ENCODE measurements around the gene CTNNA3. TPM values are rescaled to one million over a fixed set of nuclear protein-coding genes. Genes with fewer than 3 reads are reported as not detected.

The CTNNA3 gene
- total RNA-seq, 4 donors from 2014 or later: 0.47 to 3.3 (median 0.80) TPM; not detected in 1

DNA sequence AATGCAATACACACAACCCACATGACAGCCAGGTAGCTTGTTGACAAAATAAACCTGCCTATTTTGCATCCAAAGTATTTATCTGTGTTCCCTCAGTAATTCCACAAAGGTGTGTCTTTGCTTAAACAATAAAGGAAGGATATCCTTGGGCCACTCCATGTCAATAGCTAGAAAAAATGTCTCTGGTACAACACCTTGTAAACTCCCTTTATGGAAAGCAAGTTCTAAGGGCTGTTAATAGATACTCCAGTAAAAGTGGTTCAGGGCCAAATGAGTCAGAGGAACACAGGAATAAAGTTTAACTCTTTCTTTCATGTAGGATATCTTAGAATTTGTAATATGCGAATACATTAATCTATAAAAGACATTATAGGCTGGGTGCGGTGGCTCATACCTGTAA lies 867.0 kb downstream of the CTNNA3 start:
- Histone ChIP-seq H3K9me3 (no peaks in the 10 kb centered on the region), H3K27me3 (no peaks in the 10 kb centered on the region), H3K4me3 (no peak overlapping the region), H3K27ac (no peak overlapping the region), H3K4me1 (no peaks in the 10 kb centered on the region), H3K36me3 (no peaks in the 10 kb centered on the region)
- no peak for DNase-seq
- TF ChIP-seq POLR2A (IDR thresholded peaks at IDR 0.05): no peak

GRCh38 chr10:66827353-66827752 lies 868.6 kb downstream of the CTNNA3 start:
- no peaks in the 10 kb centered on the region for H3K4me1 ChIP-seq
- DNase-seq: no peak
- no peaks in the 10 kb centered on the region for H3K27me3 ChIP-seq
- no peak overlapping the region for H3K27ac ChIP-seq
- H3K4me3 ChIP-seq: no peak overlapping the region
- TF ChIP-seq, protein P1, sequence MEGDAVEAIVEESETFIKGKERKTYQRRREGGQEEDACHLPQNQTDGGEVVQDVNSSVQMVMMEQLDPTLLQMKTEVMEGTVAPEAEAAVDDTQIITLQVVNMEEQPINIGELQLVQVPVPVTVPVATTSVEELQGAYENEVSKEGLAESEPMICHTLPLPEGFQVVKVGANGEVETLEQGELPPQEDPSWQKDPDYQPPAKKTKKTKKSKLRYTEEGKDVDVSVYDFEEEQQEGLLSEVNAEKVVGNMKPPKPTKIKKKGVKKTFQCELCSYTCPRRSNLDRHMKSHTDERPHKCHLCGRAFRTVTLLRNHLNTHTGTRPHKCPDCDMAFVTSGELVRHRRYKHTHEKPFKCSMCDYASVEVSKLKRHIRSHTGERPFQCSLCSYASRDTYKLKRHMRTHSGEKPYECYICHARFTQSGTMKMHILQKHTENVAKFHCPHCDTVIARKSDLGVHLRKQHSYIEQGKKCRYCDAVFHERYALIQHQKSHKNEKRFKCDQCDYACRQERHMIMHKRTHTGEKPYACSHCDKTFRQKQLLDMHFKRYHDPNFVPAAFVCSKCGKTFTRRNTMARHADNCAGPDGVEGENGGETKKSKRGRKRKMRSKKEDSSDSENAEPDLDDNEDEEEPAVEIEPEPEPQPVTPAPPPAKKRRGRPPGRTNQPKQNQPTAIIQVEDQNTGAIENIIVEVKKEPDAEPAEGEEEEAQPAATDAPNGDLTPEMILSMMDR (IDR thresholded peaks at IDR 0.05): no peak
- no peak for TF ChIP-seq POLR2A (IDR thresholded peaks at IDR 0.05)
- no peaks in the 10 kb centered on the region for H3K36me3 ChIP-seq
- H3K9me3 ChIP-seq: no peaks in the 10 kb centered on the region

- Histone ChIP-seq H3K4me1 (no peaks in the 10 kb centered on the region), H3K4me3 (no peak overlapping the region), H3K9me3 (no peaks in the 10 kb centered on the region), H3K27ac (no peak overlapping the region), H3K27me3 (no peaks in the 10 kb centered on the region), H3K36me3 (no peaks in the 10 kb centered on the region)
- DNase-seq: no peak
- TF ChIP-seq POLR2A (IDR thresholded peaks at IDR 0.05): no peak
- TF ChIP-seq, protein P1 (IDR thresholded peaks at IDR 0.05): no peak
These were observed 872.7 kb downstream of the CTNNA3 start for GRCh38 chr10:66823301-66823700.

DNA sequence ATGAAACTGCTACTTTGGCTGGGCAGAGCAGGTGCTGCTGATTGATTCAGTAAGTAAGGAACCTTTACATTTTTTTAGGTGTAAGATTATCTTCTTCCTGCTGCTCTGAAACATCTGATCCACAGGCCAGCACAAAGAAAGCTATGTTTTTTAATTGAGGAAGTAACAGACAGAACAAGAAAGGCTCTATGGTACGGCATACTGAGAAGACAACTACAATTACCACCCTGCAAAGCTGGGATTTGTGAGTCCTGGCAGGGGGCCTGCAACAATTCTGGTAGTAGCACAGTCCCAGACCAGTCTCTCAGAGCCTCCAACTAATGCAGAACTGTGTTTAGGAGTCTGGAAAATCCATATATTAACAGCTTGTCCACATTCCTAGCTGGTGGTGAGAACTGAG lies 873.2 kb downstream of the CTNNA3 start:
- Histone ChIP-seq H3K27ac (no peak overlapping the region), H3K36me3 (no peaks in the 10 kb centered on the region), H3K4me3 (no peak overlapping the region), H3K9me3 (no peaks in the 10 kb centered on the region), H3K4me1 (no peaks in the 10 kb centered on the region), H3K27me3 (no peaks in the 10 kb centered on the region)
- DNase-seq: no peak
- TF ChIP-seq POLR2A (IDR thresholded peaks at IDR 0.05): no peak
- TF ChIP-seq, protein P1 (IDR thresholded peaks at IDR 0.05): no peak

DNA sequence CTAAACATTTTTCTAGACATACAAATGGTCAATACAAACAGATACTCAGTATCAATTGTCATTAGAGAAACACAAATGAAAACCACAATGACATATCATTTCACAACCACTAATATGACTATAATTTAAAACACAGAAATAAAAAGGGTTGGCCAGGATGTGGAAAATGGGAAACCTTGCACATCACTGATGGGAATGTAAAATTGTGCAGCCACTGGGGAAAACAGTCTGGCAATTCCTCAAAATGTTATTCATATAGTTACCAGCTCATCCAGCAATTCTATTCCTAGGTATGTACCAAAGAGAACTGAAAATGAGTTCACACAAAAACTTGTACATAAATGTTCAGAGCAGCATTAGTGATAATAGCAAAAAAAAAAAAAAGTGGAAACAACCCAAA lies 876.3 kb downstream of the CTNNA3 start:
- no peak for DNase-seq
- no peak overlapping the region for H3K4me3 ChIP-seq
- TF ChIP-seq, protein P1 (IDR thresholded peaks at IDR 0.05): no peak
- TF ChIP-seq POLR2A (IDR thresholded peaks at IDR 0.05): no peak
- no peaks in the 10 kb centered on the region for H3K36me3 ChIP-seq
- H3K27me3 ChIP-seq: no peaks in the 10 kb centered on the region
- H3K4me1 ChIP-seq: no peaks in the 10 kb centered on the region
- H3K27ac ChIP-seq: no peak overlapping the region
- H3K9me3 ChIP-seq: no peaks in the 10 kb centered on the region

GRCh38 chr10:66813122-66813521 lies 882.9 kb downstream of the CTNNA3 start:
- no peaks in the 10 kb centered on the region for H3K36me3 ChIP-seq
- H3K4me3 ChIP-seq: no peak overlapping the region
- TF ChIP-seq, protein P1 (IDR thresholded peaks at IDR 0.05): no peak
- no peak for TF ChIP-seq POLR2A (IDR thresholded peaks at IDR 0.05)
- H3K4me1 ChIP-seq: no peaks in the 10 kb centered on the region
- no peaks in the 10 kb centered on the region for H3K9me3 ChIP-seq
- no peak overlapping the region for H3K27ac ChIP-seq
- no peaks in the 10 kb centered on the region for H3K27me3 ChIP-seq
- DNase-seq: no peak
